Lung (tissue), 12 donors: ENCODE data around the gene ASPRV1. TPM values are rescaled to one million over a fixed set of nuclear protein-coding genes. Genes with fewer than 3 reads are reported as not detected.

ENCODE experiments used
- ATAC-seq: fragments of 200-7000 bp; cut with Tn5 transposase; one replicate; pipeline ENCODE4 v1.9.1; 2020; ENCODE audit warnings: moderate number of reproducible peaks; ENCODE audit not compliant: insufficient read depth, low FRiP score
- DNase-seq, 3 donors: peaks; one replicate each; pipeline ENCODE4 v3.0.0-alpha.2; 2013 to 2017
- H3K27ac ChIP-seq, 2 donors: one replicate each; pipeline ENCODE4 v1.5.1; 2013; ENCODE audit warnings: mild to moderate bottlenecking in 2 of 2, moderate library complexity in 2 of 2, control low read depth in 1 of 2, inconsistent platforms in 1 of 2, low read depth in 1 of 2, low read length in 1 of 2
- H3K27me3 ChIP-seq, 3 donors: one replicate each; pipeline ENCODE4 v1.5.1; 2013; ENCODE audit warnings: low read length in 2 of 3; ENCODE audit not compliant: control insufficient read depth in 3 of 3, insufficient read depth in 3 of 3
- H3K36me3 ChIP-seq, 4 donors: one replicate each; pipeline ENCODE4 v1.5.1; 2013; ENCODE audit warnings: low read length in 4 of 4, mild to moderate bottlenecking in 1 of 4, moderate library complexity in 1 of 4; ENCODE audit not compliant: control insufficient read depth in 4 of 4, insufficient read depth in 4 of 4
- H3K4me1 ChIP-seq, 5 donors: one replicate each; pipeline ENCODE4 v1.5.1; 2013; ENCODE audit warnings: low read length in 5 of 5, mild to moderate bottlenecking in 2 of 5, moderate library complexity in 1 of 5; ENCODE audit not compliant: control insufficient read depth in 5 of 5, insufficient read depth in 5 of 5
- H3K4me3 ChIP-seq: one replicate; pipeline ENCODE4 v1.5.1; 2013; ENCODE audit warnings: mild to moderate bottlenecking, control low read depth, moderate library complexity
- H3K9ac ChIP-seq, 2 donors: one replicate each; pipeline ENCODE4 v1.5.1; 2013; ENCODE audit warnings: low read length in 2 of 2, control low read depth in 1 of 2; ENCODE audit not compliant: insufficient read depth in 1 of 2
- H3K9me3 ChIP-seq, 4 donors: one replicate each; pipeline ENCODE4 v1.5.1; 2013; ENCODE audit warnings: low read length in 3 of 4, mild to moderate bottlenecking in 1 of 4, moderate library complexity in 1 of 4; ENCODE audit not compliant: control insufficient read depth in 4 of 4, insufficient read depth in 3 of 4
- WGBS, 2 donors: extraction: QIAGEN DNeasy Blood & Tissue Kit; methylation state at CpG; one replicate each; pipeline ENCODE4 v1.1.7; 2013; 5-methylcytosine and 5-hydroxymethylcytosine counted together
- polyA plus RNA-seq, 2 donors: library from polyadenylated mRNA; stranded (reverse); fragments of 200-250 nt; gene quantifications; one replicate each; pipeline ENCODE4 v1.2.1, GENCODE V29; 2013
- total RNA-seq, 2 donors: library from RNA; depleted of rRNA in 1 of 2; stranded (reverse); fragments of >200 nt in 1 of 2; gene quantifications; one replicate each; pipeline ENCODE4 v1.2.1, GENCODE V29; 2014 to 2021
- TF ChIP-seq, protein P1 (sequence below): IDR thresholded peaks from 2 replicates; pipeline ENCODE4 v1.5.1; 2012; ENCODE audit warnings: mild to moderate bottlenecking; ENCODE audit errors: control extremely low read depth, extremely low read depth
- donor health status: control.
- donor health status: control.
- donor health status: Bipolar disorder and iron deficiency.
- donor health status: healthy.
- donor health status: DM: yes; HTN: yes; CAD: no.

The ASPRV1 gene
- total and polyA plus RNA-seq, 4 donors, result 0.94 to 2.9 (median 1.2) TPM

DNA sequence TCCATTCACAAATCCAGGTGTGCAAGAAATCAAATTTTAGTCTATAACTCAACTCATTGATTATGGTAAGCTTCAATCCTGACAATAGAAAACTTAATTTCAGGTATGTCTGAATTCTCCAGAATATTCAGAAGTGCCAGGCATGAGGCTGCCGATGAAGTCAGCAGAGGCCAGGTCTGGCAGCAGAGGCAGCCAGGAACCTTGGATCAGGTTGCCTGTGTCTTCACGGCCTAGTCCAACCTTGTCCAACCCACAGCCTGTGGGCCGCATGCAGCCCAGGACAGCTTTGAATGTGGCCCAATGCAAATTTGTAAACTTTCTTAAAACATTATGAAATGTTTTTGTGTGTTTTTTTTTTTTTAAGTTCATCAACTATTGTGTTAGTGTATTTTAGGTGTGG, 46.9 kb upstream of the ASPRV1 start:
- ATAC-seq, result no peak
- Histone ChIP-seq H3K27ac (no peak overlapping the region), H3K4me3 (no peak overlapping the region), H3K9ac (no peak overlapping the region), H3K36me3 (peaks cover 0 to 2% (median 0%) of the 10 kb centered on the region in 4 donors), H3K9me3 (no peaks in the 10 kb centered on the region), H3K27me3 (no peaks in the 10 kb centered on the region), H3K4me1 (peaks cover 0 to 5% (median 0%) of the 10 kb centered on the region in 5 donors)
- 96 to 98% methylated on average over 3 of the region's 3 CpGs for WGBS, 2 donors
- no peak for DNase-seq
- TF ChIP-seq, protein P1, sequence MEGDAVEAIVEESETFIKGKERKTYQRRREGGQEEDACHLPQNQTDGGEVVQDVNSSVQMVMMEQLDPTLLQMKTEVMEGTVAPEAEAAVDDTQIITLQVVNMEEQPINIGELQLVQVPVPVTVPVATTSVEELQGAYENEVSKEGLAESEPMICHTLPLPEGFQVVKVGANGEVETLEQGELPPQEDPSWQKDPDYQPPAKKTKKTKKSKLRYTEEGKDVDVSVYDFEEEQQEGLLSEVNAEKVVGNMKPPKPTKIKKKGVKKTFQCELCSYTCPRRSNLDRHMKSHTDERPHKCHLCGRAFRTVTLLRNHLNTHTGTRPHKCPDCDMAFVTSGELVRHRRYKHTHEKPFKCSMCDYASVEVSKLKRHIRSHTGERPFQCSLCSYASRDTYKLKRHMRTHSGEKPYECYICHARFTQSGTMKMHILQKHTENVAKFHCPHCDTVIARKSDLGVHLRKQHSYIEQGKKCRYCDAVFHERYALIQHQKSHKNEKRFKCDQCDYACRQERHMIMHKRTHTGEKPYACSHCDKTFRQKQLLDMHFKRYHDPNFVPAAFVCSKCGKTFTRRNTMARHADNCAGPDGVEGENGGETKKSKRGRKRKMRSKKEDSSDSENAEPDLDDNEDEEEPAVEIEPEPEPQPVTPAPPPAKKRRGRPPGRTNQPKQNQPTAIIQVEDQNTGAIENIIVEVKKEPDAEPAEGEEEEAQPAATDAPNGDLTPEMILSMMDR, result no peak

DNA sequence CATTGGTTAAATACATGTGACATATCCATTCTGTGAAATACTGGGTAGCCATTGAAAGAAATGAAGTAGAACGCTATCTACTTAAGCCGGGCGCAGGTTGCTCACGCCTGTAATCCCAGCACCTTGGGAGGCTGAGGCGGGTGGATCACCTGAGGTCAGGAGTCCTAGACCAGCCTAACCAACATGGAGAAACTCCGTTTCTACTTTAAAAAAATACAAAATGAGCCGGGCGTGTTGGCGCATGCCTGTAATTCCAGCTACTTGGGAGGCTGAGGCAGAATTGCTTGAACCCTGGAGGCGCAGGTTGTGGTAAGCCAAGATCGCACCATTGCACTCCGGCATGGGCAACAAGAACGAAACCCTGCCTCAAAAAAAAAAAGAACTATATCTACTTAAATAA, 45.7 kb upstream of the ASPRV1 start:
- Histone ChIP-seq H3K27me3 (no peaks in the 10 kb centered on the region), H3K4me3 (no peak overlapping the region), H3K9me3 (no peaks in the 10 kb centered on the region), H3K4me1 (peaks cover 0 to 5% (median 0%) of the 10 kb centered on the region in 5 donors), H3K36me3 (peaks cover 0 to 2% (median 0%) of the 10 kb centered on the region in 4 donors), H3K9ac (no peak overlapping the region), H3K27ac (no peak overlapping the region)
- DNase-seq, result no peak
- ATAC-seq, result no peak
- 97 to 98% methylated on average over 13 of the region's 13 CpGs for WGBS, 2 donors
- TF ChIP-seq, protein P1, result no peak

DNA sequence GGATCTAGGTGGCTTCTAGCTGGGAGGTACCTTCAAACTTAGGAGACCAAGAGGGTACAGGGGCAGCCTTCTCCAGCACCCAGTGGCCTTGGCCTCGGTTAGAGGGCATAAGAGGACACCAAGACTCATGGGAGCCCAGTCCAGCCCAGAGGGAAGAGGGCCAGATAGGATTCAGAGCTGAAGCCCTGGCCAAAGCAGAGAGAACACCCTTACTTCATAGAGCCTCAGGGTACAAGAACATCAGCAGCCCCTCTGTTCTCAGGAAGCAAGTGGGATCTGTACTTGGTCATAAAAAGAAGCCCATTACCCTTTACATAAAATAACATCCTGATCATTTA, 45.0 kb upstream of the ASPRV1 start:
- ATAC-seq (no peak), DNase-seq (no peak)
- 88 to 93% methylated on average over 1 of the region's 1 CpG for WGBS, 2 donors
- H3K27me3 ChIP-seq, result no peaks in the 10 kb centered on the region
- peaks cover 0 to 5% (median 0%) of the 10 kb centered on the region in 5 donors for H3K4me1 ChIP-seq
- H3K9me3 ChIP-seq, result no peaks in the 10 kb centered on the region
- no peak overlapping the region for H3K4me3 ChIP-seq
- H3K36me3 ChIP-seq, result peaks cover 0 to 2% (median 0%) of the 10 kb centered on the region in 4 donors
- TF ChIP-seq, protein P1, result no peak
- H3K27ac ChIP-seq, result no peak overlapping the region
- H3K9ac ChIP-seq, result no peak overlapping the region
